SH-SY5Y (cell line): ENCODE data around the gene HBG1.

Experiments used
- GATA2 ChIP-seq: IDR thresholded peaks from 2 replicates; pipeline ENCODE4 v1.6.1; 2011; ENCODE audit warnings: mild to moderate bottlenecking, low read depth, low read length
- GATA3 ChIP-seq: IDR thresholded peaks from 2 replicates; pipeline ENCODE4 v1.6.1; 2011; ENCODE audit warnings: low read depth, mild to moderate bottlenecking, low read length, moderate library complexity

HBG1 gene

GRCh38 chr11:5225480-5225871 is 24.2 kb downstream of the HBG1 start:
- TF ChIP-seq GATA2 (no peak), GATA3 (no peak)

- TF ChIP-seq GATA3, result no peak
- no peak for TF ChIP-seq GATA2
Measured at GRCh38 chr11:5224538-5225479, 24.8 kb downstream of the HBG1 start.

- TF ChIP-seq GATA2, result no peak
- TF ChIP-seq GATA3, result no peak
Measured at GRCh38 chr11:5223686-5224085, 26.0 kb downstream of the HBG1 start.

GRCh38 chr11:5223146-5223545 is 26.5 kb downstream of the HBG1 start:
- TF ChIP-seq GATA3 (no peak), GATA2 (no peak)

GRCh38 chr11:5210376-5210885 is 39.2 kb downstream of the HBG1 start:
- TF ChIP-seq GATA2, result no peak
- TF ChIP-seq GATA3, result no peak

GRCh38 chr11:5204787-5205186 is 44.9 kb downstream of the HBG1 start:
- TF ChIP-seq GATA3 (no peak), GATA2 (no peak)

- TF ChIP-seq GATA2 (no peak), GATA3 (no peak)
Measured at GRCh38 chr11:5203366-5203765, 46.3 kb downstream of the HBG1 start.

GRCh38 chr11:5200582-5200981 is 49.1 kb downstream of the HBG1 start, which contains the start of gene OR51V1:
TSS of gene OR51V1 (minus strand) at chr11:5200682. CDS start at chr11:5200682, 0 bp downstream.
- no peak for TF ChIP-seq GATA2
- TF ChIP-seq GATA3, result no peak

GRCh38 chr11:5198285-5198684 is 51.4 kb downstream of the HBG1 start:
- TF ChIP-seq GATA2, result no peak
